GM21529 (cell line): ENCODE measurements around the gene SLC35F5.
"Not testable (repeated sequence)": the region's sequence is repeated elsewhere in the genome, so short reads cannot be mapped to it uniquely, and the experiment has no call there.

Experiments
- ATAC-seq: cut with Tn5 transposase; IDR thresholded peaks from one replicate; pipeline ENCODE4 v1.9.1; 2021; ENCODE audit not compliant: unreplicated experiment

Gene SLC35F5

GRCh38 chr2:113755835-113756354, 547 bp downstream of the SLC35F5 start:
- ATAC-seq = peak; percentile 43

GRCh38 chr2:113755035-113755834, 1.2 kb downstream of the SLC35F5 start:
- ATAC-seq = no peak

- ATAC-seq = no peak
Observed at GRCh38 chr2:113754160-113754559, 2.3 kb downstream of the SLC35F5 start.

GRCh38 chr2:113750385-113750784, 6.1 kb downstream of the SLC35F5 start:
- no peak for ATAC-seq

GRCh38 chr2:113741091-113741490, 15.4 kb downstream of the SLC35F5 start:
- ATAC-seq = no peak

- no peak for ATAC-seq
Observed at GRCh38 chr2:113739849-113740248, 16.6 kb downstream of the SLC35F5 start.

GRCh38 chr2:113734185-113734584, 22.3 kb downstream of the SLC35F5 start:
- ATAC-seq = peak; percentile 91

GRCh38 chr2:113724010-113724409, 32.4 kb downstream of the SLC35F5 start:
- no peak for ATAC-seq

GRCh38 chr2:113723411-113723810, 33.0 kb downstream of the SLC35F5 start:
- no peak for ATAC-seq

GRCh38 chr2:113720167-113720566, 36.3 kb downstream of the SLC35F5 start:
- no peak for ATAC-seq

- ATAC-seq = no peak
Observed at GRCh38 chr2:113716291-113716690, 40.2 kb downstream of the SLC35F5 start.

- no peak for ATAC-seq
Observed at GRCh38 chr2:113712941-113713340, 43.5 kb downstream of the SLC35F5 start.

GRCh38 chr2:113711851-113712250, 44.6 kb downstream of the SLC35F5 start:
- ATAC-seq = no peak

GRCh38 chr2:113709022-113709421, 47.4 kb downstream of the SLC35F5 start:
- no peak for ATAC-seq

GRCh38 chr2:113707106-113707505, 49.3 kb downstream of the SLC35F5 start:
- ATAC-seq = no peak

GRCh38 chr2:113705982-113706523, 50.4 kb downstream of the SLC35F5 start:
- ATAC-seq = no peak

GRCh38 chr2:113704300-113704993, 52.0 kb downstream of the SLC35F5 start:
- ATAC-seq = not testable (repeated sequence)

- ATAC-seq = no peak
Observed at GRCh38 chr2:113703386-113704299, 52.8 kb downstream of the SLC35F5 start.

GRCh38 chr2:113700186-113700841, 56.1 kb downstream of the SLC35F5 start:
- ATAC-seq = peak; percentile 85

GRCh38 chr2:113698892-113699447, 57.5 kb downstream of the SLC35F5 start:
- peak; percentile 63 for ATAC-seq
